GM12878 (cell line): Measurements from ENCODE around the gene TK1. TPM values are rescaled to one million over a fixed set of nuclear protein-coding genes. Genes with fewer than 3 reads are reported as not detected.

Experiments
- ATAC-seq: fragments of 200-7000 bp; cut with Tn5 transposase; 3 replicates; pipeline ENCODE4 v1.9.1; 2020; ENCODE audit warnings: mild to moderate bottlenecking, moderate library complexity
- BruUV-seq: library from RNA; stranded (reverse); fragments of 400-500 nt; replicated peaks from 2 replicates; lab custom pipeline; 2021; lab: Mats Ljungman, UMichigan
- CTCF ChIA-PET: fragments of 300-600 bp; sonication (Branson Sonifier 250); formaldehyde crosslinking; extraction: SDS; loops from one replicate; lab custom pipeline; 2021; ENCODE audit warnings: inconsistent platforms; lab: Yijun Ruan, JAX
- POLR2A ChIA-PET: fragments of 350-600 bp; formaldehyde crosslinking; extraction: SDS; loops from one replicate; lab custom pipeline; 2021; ENCODE audit warnings: inconsistent platforms; lab: Charles Lee
- RAD21 ChIA-PET: fragments of 300-600 bp; sonication (Branson Sonifier 250); formaldehyde crosslinking; loops from one replicate; lab custom pipeline; 2023; ENCODE audit warnings: antibody characterized with exemption; ENCODE audit not compliant: unreplicated experiment; lab: Charles Lee
- SMC1A ChIA-PET: fragments of 300-600 bp; sonication (Branson Sonifier 250); formaldehyde crosslinking; loops from one replicate; lab custom pipeline; 2023; ENCODE audit not compliant: unreplicated experiment, uncharacterized antibody; lab: Charles Lee
- DNase-seq: peaks from one replicate; pipeline ENCODE4 v3.0.0-alpha.2; 2011; ENCODE audit warnings: low read depth, low spot score
- FAIRE-seq: peaks from 3 replicates; lab custom pipeline; 2011; peaks lifted over from hg19 to GRCh38; lab: Jason Lieb, UNC
- H2AFZ ChIP-seq: 2 replicates; pipeline ENCODE4 v1.6.0; 2011; ENCODE audit warnings: low read depth, low read length, control low read depth; ENCODE audit not compliant: control insufficient read depth
- H3K27ac ChIP-seq: 2 replicates; pipeline ENCODE4 v1.5.1; 2011; ENCODE audit warnings: control low read depth; ENCODE audit not compliant: control insufficient read depth, insufficient read depth
- H3K27me3 ChIP-seq, 2 experiments: replicated peaks in 1 of 2; 2 replicates each; pipeline versions ENCODE4 v1.6.0 to v1.6.1; 2011; ENCODE audit warnings: low read length in 1 of 2; ENCODE audit not compliant: control insufficient read depth in 2 of 2, insufficient read depth in 2 of 2
- H3K36me3 ChIP-seq, 2 experiments: 2 replicates each; pipeline ENCODE4 v1.5.1; 2011; ENCODE audit warnings: low read length in 1 of 2; ENCODE audit not compliant: control insufficient read depth in 2 of 2, insufficient read depth in 2 of 2
- H3K4me1 ChIP-seq: 2 replicates; pipeline ENCODE4 v1.6.1; 2011; ENCODE audit warnings: mild to moderate bottlenecking, low read length, moderate library complexity, mixed read lengths; ENCODE audit not compliant: control insufficient read depth, insufficient read depth
- H3K4me2 ChIP-seq: 2 replicates; pipeline ENCODE4 v1.6.0; 2011; ENCODE audit warnings: control low read depth; ENCODE audit not compliant: control insufficient read depth, insufficient read depth
- H3K4me3 ChIP-seq: fragments of 200-600 bp; sonication (generic); 2 replicates; pipeline ENCODE4 v1.5.1; 2016
- H3K79me2 ChIP-seq: 2 replicates; pipeline ENCODE4 v1.6.0; 2011; ENCODE audit warnings: low read length; ENCODE audit not compliant: control insufficient read depth, insufficient read depth
- H3K9ac ChIP-seq: 2 replicates; pipeline ENCODE4 v1.8.0; 2011; ENCODE audit warnings: low read length, control low read depth, mixed read lengths; ENCODE audit not compliant: control insufficient read depth, insufficient read depth
- H3K9me3 ChIP-seq: replicated peaks from 3 replicates; pipeline ENCODE4 v1.5.1; 2011; ENCODE audit warnings: mild to moderate bottlenecking, low read length; ENCODE audit not compliant: control insufficient read depth, insufficient read depth
- H4K20me1 ChIP-seq: 2 replicates; pipeline ENCODE4 v1.6.0; 2011; ENCODE audit not compliant: control insufficient read depth, insufficient read depth
- CREM ChIP-seq: IDR thresholded peaks from 2 replicates; pipeline ENCODE4 v1.6.1; 2014; ENCODE audit warnings: antibody characterized with exemption, low read depth
- CUX1 ChIP-seq: IDR thresholded peaks from 2 replicates; pipeline ENCODE4 v1.6.1; 2012; ENCODE audit warnings: improper control_type of control experiment, low read depth, low read length; ENCODE audit not compliant: insufficient replicate concordance
- POLR2A ChIP-seq: IDR thresholded peaks from 2 replicates; pipeline ENCODE4 v1.6.1; 2011; ENCODE audit warnings: low read depth, mild to moderate bottlenecking, low read length
- RAD51 ChIP-seq: fragments of 450-650 bp; IDR thresholded peaks from 2 replicates; pipeline ENCODE4 v1.6.1; 2016; ENCODE audit warnings: moderate library complexity, mild to moderate bottlenecking, inconsistent platforms
- TCF3 ChIP-seq: IDR thresholded peaks from 2 replicates; pipeline ENCODE4 v1.6.1; 2012; ENCODE audit warnings: low read depth, mild to moderate bottlenecking, low read length, borderline replicate concordance; ENCODE audit not compliant: insufficient read depth
- ZBED1 ChIP-seq: IDR thresholded peaks from 2 replicates; pipeline ENCODE4 v1.6.1; 2016; ENCODE audit warnings: borderline replicate concordance
- ZNF274 ChIP-seq: IDR thresholded peaks from one replicate; pipeline ENCODE4 v1.8.0; 2011; ENCODE audit not compliant: insufficient read length, insufficient read depth
- WGBS: methylation state at CpG from one replicate; pipeline ENCODE4 v1.1.6; 2016; ENCODE audit warnings: low lambda C conversion rate; ENCODE audit not compliant: insufficient replicate concordance, insufficient coverage; ENCODE audit errors: missing lambda C conversion rate; 5-methylcytosine and 5-hydroxymethylcytosine counted together
- in situ Hi-C: fragments of 300-500 bp; cut with MboI; formaldehyde crosslinking; loops from 9 replicates; pipeline ENCODE4 v1.14.3; 2018; ENCODE audit warnings: mixed read lengths
- intact Hi-C: fragments of 100-400 bp; cut with micrococcal nuclease; formaldehyde crosslinking; loops from one replicate; pipeline ENCODE4 v1.14.2; 2022; ENCODE audit not compliant: unreplicated experiment
- polyA plus RNA-seq, 11 experiments: library from polyadenylated mRNA; depleted of rRNA in 4 of 11; unstranded in 6 of 11; stranded (reverse) in 5 of 11; fragments of >200 nt; fragmentation: Nextera tagmentation in 4 of 11; fragmentation: Illumina TruSeq in 1 of 11; extraction: Ambion mirVana in 4 of 11; extraction: Trizol in 1 of 11; gene quantifications; 1 replicate in 1 of 11; 2 replicates in 10 of 11; pipeline versions ENCODE4 v1.2.1 to v1.2.3, GENCODE V29; 2011 to 2016; ENCODE audit warnings: inconsistent platforms in 2 of 11, missing spikeins in 2 of 11, low read depth in 1 of 11
- total RNA-seq, 4 experiments: library from RNA; depleted of rRNA in 3 of 4; stranded (reverse); fragments of >200 nt in 3 of 4; fragmentation: Illumina TruSeq in 1 of 4; extraction: Trizol in 1 of 4; gene quantifications; 2 replicates each; pipeline versions ENCODE4 v1.2.1 to v1.2.3, GENCODE V29; 2013 to 2021
- TF ChIP-seq, protein P1 (sequence below): fragments of 450-650 bp; IDR thresholded peaks from 2 replicates; pipeline ENCODE4 v1.6.1; 2016; ENCODE audit warnings: mild to moderate bottlenecking

Gene TK1
- total and polyA plus RNA-seq, 10 of the 15 experiments (the other 5 are each of a cell fraction or from before 2014, with no cell fraction given): 4.6 to 175 (median 77.9) TPM

DNA sequence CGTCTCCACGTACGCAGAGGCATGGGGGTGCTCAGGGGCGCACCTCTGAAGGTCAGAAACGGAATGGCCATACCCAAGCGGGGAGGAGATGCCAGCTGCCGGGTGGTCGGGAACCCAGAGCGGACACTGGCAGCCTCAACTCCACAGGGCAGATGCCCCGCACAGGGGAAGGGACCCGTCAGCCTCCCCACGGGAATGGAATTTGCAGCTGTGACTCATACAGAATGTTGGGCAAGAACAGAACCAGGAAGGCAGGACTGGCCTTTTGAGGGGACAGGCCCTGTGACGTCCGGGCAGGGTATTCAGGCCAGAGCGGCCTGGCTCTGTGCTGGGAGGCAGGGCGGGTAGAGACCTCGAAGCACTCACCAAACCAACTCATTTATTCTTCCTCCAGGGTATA, 7.5 kb downstream of the TK1 start:
- BruUV-seq: no TSS peak
- no peak overlapping the region for H3K4me2 ChIP-seq
- no peak overlapping the region for H2AFZ ChIP-seq
- WGBS: 90% methylated on average over 17 of the region's 17 CpGs
- H3K27me3 ChIP-seq: no peaks in the 10 kb centered on the region
- H3K9me3 ChIP-seq: no peaks in the 10 kb centered on the region
- H4K20me1 ChIP-seq: no peaks in the 10 kb centered on the region
- H3K4me1 ChIP-seq: peaks cover 34% of the 10 kb centered on the region
- peaks cover 8 to 16% of the 10 kb centered on the region in 2 experiments; a peak in 3 of 4 replicates for H3K36me3 ChIP-seq
- ATAC-seq (no peak), DNase-seq (no peak), FAIRE-seq (no peak)
- peaks cover 5% of the 10 kb centered on the region for H3K79me2 ChIP-seq
- ChIA-PET SMC1A (no interaction called here), RAD21 (no interaction called here), POLR2A (interaction anchor here (1.1 kb wide), 1 partner anchor 37 kb away, joined by 3 read pairs; no protein-coding TSS in a partner anchor), CTCF (interaction anchor here (0.5 to 9.0 kb wide), 3 partner anchors 10 to 88 kb away, joined by 3 to 100 read pairs (median 3); partner anchors contain the start of genes TMC6 and TMC8)
- intact Hi-C loops: no loop called here
- H3K27ac ChIP-seq: no peak overlapping the region
- no peak overlapping the region for H3K4me3 ChIP-seq
- H3K9ac ChIP-seq: no peak overlapping the region
- TF ChIP-seq RAD51 (no peak), POLR2A (peak; percentile 17; the same call in 1 of the 2 replicates), TCF3 (no peak)
- in situ Hi-C loops: loop anchor here (5.0 kb wide), 1 partner anchor 67 kb away; no protein-coding TSS in a partner anchor

GRCh38 chr17:78176548-78177025, 10.3 kb downstream of the TK1 start:
- H3K9me3 ChIP-seq: no peaks in the 10 kb centered on the region
- ChIA-PET POLR2A (interaction anchor here (0.5 to 8.7 kb wide), 12 partner anchors 11 to 67 kb away, joined by 3 to 85 read pairs (median 4); partner anchors contain the start of genes AFMID, C17orf99, TK1 and TMC6), SMC1A (interaction anchor here (0.7 to 7.4 kb wide), 15 partner anchors 9 to 92 kb away, joined by 3 to 51 read pairs (median 7); no protein-coding TSS in a partner anchor), CTCF (interaction anchor here (0.5 to 9.0 kb wide), 29 partner anchors 9 to 489 kb away, joined by 3 to 132 read pairs (median 6); partner anchors contain the start of genes AFMID, BIRC5, TK1 and TMC6), RAD21 (interaction anchor here (0.6 to 8.6 kb wide), 22 partner anchors 10 to 168 kb away, joined by 3 to 83 read pairs (median 5); partner anchors contain the start of genes AFMID, TK1 and TMC8)
- 20% methylated on average over 14 of the region's 14 CpGs for WGBS
- no peaks in the 10 kb centered on the region; the same call in 1 of the 2 replicates for H4K20me1 ChIP-seq
- peaks cover 22% of the 10 kb centered on the region for H3K79me2 ChIP-seq
- no peaks in the 10 kb centered on the region for H3K27me3 ChIP-seq
- H3K27ac ChIP-seq: no peak overlapping the region
- H2AFZ ChIP-seq: no peak overlapping the region
- H3K9ac ChIP-seq: no peak overlapping the region
- H3K4me1 ChIP-seq: peaks cover 59% of the 10 kb centered on the region
- DNase-seq: no peak
- no peak overlapping the region; the same call in 1 of the 2 replicates for H3K4me2 ChIP-seq
- peaks cover 8 to 28% of the 10 kb centered on the region in 2 experiments; a peak in 3 of 4 replicates for H3K36me3 ChIP-seq
- BruUV-seq: no TSS peak
- H3K4me3 ChIP-seq: no peak overlapping the region
- in situ Hi-C loops: loop anchor here (5.0 kb wide), 1 partner anchor 64 kb away; no protein-coding TSS in a partner anchor
- no peak for FAIRE-seq
- intact Hi-C loops: loop anchor here (1.0 kb wide), 2 partner anchors 63 to 91 kb away; no protein-coding TSS in a partner anchor
- peak; percentile 68 for ATAC-seq
- TF ChIP-seq, protein P1, sequence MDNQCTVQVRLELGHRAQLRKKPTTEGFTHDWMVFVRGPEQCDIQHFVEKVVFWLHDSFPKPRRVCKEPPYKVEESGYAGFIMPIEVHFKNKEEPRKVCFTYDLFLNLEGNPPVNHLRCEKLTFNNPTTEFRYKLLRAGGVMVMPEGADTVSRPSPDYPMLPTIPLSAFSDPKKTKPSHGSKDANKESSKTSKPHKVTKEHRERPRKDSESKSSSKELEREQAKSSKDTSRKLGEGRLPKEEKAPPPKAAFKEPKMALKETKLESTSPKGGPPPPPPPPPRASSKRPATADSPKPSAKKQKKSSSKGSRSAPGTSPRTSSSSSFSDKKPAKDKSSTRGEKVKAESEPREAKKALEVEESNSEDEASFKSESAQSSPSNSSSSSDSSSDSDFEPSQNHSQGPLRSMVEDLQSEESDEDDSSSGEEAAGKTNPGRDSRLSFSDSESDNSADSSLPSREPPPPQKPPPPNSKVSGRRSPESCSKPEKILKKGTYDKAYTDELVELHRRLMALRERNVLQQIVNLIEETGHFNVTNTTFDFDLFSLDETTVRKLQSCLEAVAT: 0 out of 2 replicates have a peak, but pooled peaks have one; percentile 24
- TF ChIP-seq ZBED1 (no peak; the same call in 1 of the 2 replicates), CUX1 (no peak), CREM (0 out of 2 replicates have a peak, but pooled peaks have one; percentile 30), ZNF274 (no peak)
